Lung (tissue), 16 donors: ENCODE data around the gene ERC2. TPM values are rescaled to one million over a fixed set of nuclear protein-coding genes. Genes with fewer than 3 reads are reported as not detected.
"Not testable (repeated sequence)": the region's sequence is repeated elsewhere in the genome, so short reads cannot be mapped to it uniquely, and the experiment has no call there.

Source experiments
- ATAC-seq: fragments of 200-7000 bp; cut with Tn5 transposase; one replicate; pipeline ENCODE4 v1.9.1; 2020; ENCODE audit warnings: moderate number of reproducible peaks; ENCODE audit not compliant: insufficient read depth, low FRiP score
- DNase-seq, 3 donors: peaks; one replicate each; pipeline ENCODE4 v3.0.0-alpha.2; 2013 to 2017
- H3K27ac ChIP-seq, 2 donors: one replicate each; pipeline ENCODE4 v1.5.1; 2013; ENCODE audit warnings: mild to moderate bottlenecking in 2 of 2, moderate library complexity in 2 of 2, control low read depth in 1 of 2, inconsistent platforms in 1 of 2, low read depth in 1 of 2, low read length in 1 of 2
- H3K27me3 ChIP-seq, 3 donors: one replicate each; pipeline ENCODE4 v1.5.1; 2013; ENCODE audit warnings: low read length in 2 of 3; ENCODE audit not compliant: control insufficient read depth in 3 of 3, insufficient read depth in 3 of 3
- H3K36me3 ChIP-seq, 4 donors: one replicate each; pipeline ENCODE4 v1.5.1; 2013; ENCODE audit warnings: low read length in 4 of 4, mild to moderate bottlenecking in 1 of 4, moderate library complexity in 1 of 4; ENCODE audit not compliant: control insufficient read depth in 4 of 4, insufficient read depth in 4 of 4
- H3K4me1 ChIP-seq, 5 donors: one replicate each; pipeline ENCODE4 v1.5.1; 2013; ENCODE audit warnings: low read length in 5 of 5, mild to moderate bottlenecking in 2 of 5, moderate library complexity in 1 of 5; ENCODE audit not compliant: control insufficient read depth in 5 of 5, insufficient read depth in 5 of 5
- H3K4me3 ChIP-seq: one replicate; pipeline ENCODE4 v1.5.1; 2013; ENCODE audit warnings: mild to moderate bottlenecking, control low read depth, moderate library complexity
- H3K9ac ChIP-seq, 2 donors: one replicate each; pipeline ENCODE4 v1.5.1; 2013; ENCODE audit warnings: low read length in 2 of 2, control low read depth in 1 of 2; ENCODE audit not compliant: insufficient read depth in 1 of 2
- H3K9me3 ChIP-seq, 4 donors: one replicate each; pipeline ENCODE4 v1.5.1; 2013; ENCODE audit warnings: low read length in 3 of 4, mild to moderate bottlenecking in 1 of 4, moderate library complexity in 1 of 4; ENCODE audit not compliant: control insufficient read depth in 4 of 4, insufficient read depth in 3 of 4
- WGBS, 2 donors: extraction: QIAGEN DNeasy Blood & Tissue Kit; methylation state at CpG; one replicate each; pipeline ENCODE4 v1.1.7; 2013; 5-methylcytosine and 5-hydroxymethylcytosine counted together
- long read RNA-seq, 5 donors: transcript quantifications; one replicate each; lab custom pipeline, GENCODE V29; 2026
- polyA plus RNA-seq, 2 donors: library from polyadenylated mRNA; stranded (reverse); fragments of 200-250 nt; gene quantifications; one replicate each; pipeline ENCODE4 v1.2.1, GENCODE V29; 2013
- total RNA-seq, 2 donors: library from RNA; depleted of rRNA in 1 of 2; stranded (reverse); fragments of >200 nt in 1 of 2; gene quantifications; one replicate each; pipeline ENCODE4 v1.2.1, GENCODE V29; 2014 to 2021
- TF ChIP-seq, protein P1 (sequence below): IDR thresholded peaks from 2 replicates; pipeline ENCODE4 v1.5.1; 2012; ENCODE audit warnings: mild to moderate bottlenecking; ENCODE audit errors: control extremely low read depth, extremely low read depth
- donor health status: control.
- donor health status: control.
- donor health status: Bipolar disorder and iron deficiency.
- donor health status: healthy.
- donor health status: DM: yes; HTN: yes; CAD: no.

The ERC2 gene
- total RNA-seq: 1 to 10 TPM; 1.2 to 3.5 TPM
- polyA plus RNA-seq: under 1 TPM; 0.20 to 0.74 TPM
- long read RNA-seq, donor 1: 0 reads
- long read RNA-seq, donor 2: 0 reads
- long read RNA-seq, donor 3: 0 reads
- long read RNA-seq, donor 4: 0 reads
- long read RNA-seq, donor 5: 0 reads

DNA sequence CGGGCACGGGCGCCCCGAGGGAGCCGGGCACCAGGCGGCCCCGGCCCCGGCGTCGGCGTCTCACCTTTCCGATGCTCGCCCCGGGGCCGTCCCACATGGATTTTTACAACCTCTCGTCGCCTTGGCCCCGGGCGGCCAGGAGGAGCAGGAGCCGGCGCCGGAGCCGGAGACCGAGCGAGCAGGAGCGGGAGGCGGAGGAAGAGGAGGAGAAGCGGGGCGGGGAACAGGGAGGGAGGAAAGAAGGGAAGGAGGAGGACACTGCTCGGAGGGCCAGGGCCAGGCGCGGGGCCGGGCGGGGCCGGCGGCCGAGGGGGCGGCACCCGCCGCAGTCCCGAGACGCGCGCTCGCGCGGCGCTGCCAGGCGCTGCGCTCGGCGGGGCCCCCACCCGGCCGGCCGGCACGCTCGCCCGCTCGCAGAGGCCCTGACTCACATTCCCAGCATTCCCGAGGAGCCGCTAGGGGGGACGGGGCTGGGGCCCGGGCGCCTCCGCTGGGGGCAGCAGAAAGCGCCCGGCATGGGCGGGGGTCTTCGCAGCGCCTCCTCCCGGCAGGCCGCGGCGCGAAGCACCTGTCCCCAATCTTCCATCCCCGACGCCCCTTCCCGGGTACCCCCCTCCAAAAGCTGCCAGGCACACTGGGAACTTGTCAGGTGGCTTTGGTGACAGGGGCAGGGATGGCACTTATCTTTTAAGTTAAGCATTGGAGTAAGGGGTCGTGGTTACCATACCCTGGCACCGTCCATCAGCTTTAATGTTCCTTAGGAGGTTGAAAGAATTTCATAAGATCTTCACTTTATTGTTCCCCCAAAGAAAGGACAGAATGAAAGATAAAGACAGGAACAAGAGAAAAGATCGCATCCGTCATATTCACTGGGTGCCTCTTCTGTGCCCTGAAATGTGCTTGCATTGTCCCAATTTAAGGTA, at the start of gene ERC2:
Gene ERC2, minus strand, starts transcription at position 284 of the 923 bp plus-strand sequence.
- H3K9me3 ChIP-seq: no peaks in the 10 kb centered on the region
- H3K4me3 ChIP-seq: peak within 1 kb of the TSS; percentile 40
- H3K9ac ChIP-seq: no peak within 1 kb of the TSS
- no peak within 1 kb of the TSS for H3K27ac ChIP-seq
- peaks cover 0 to 3% (median 0%) of the 10 kb centered on the region in 5 donors for H3K4me1 ChIP-seq
- peaks cover 0 to 31% (median 13%) of the 10 kb centered on the region in 3 donors for H3K27me3 ChIP-seq
- DNase-seq: peak; percentile 46 to 69 (median 63)
- no peaks in the 10 kb centered on the region for H3K36me3 ChIP-seq
- 5 to 8% methylated on average over 42 to 82 of the region's 82 CpGs for WGBS, 2 donors
- ATAC-seq: peak; percentile 88
- TF ChIP-seq, protein P1, sequence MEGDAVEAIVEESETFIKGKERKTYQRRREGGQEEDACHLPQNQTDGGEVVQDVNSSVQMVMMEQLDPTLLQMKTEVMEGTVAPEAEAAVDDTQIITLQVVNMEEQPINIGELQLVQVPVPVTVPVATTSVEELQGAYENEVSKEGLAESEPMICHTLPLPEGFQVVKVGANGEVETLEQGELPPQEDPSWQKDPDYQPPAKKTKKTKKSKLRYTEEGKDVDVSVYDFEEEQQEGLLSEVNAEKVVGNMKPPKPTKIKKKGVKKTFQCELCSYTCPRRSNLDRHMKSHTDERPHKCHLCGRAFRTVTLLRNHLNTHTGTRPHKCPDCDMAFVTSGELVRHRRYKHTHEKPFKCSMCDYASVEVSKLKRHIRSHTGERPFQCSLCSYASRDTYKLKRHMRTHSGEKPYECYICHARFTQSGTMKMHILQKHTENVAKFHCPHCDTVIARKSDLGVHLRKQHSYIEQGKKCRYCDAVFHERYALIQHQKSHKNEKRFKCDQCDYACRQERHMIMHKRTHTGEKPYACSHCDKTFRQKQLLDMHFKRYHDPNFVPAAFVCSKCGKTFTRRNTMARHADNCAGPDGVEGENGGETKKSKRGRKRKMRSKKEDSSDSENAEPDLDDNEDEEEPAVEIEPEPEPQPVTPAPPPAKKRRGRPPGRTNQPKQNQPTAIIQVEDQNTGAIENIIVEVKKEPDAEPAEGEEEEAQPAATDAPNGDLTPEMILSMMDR: no peak

DNA sequence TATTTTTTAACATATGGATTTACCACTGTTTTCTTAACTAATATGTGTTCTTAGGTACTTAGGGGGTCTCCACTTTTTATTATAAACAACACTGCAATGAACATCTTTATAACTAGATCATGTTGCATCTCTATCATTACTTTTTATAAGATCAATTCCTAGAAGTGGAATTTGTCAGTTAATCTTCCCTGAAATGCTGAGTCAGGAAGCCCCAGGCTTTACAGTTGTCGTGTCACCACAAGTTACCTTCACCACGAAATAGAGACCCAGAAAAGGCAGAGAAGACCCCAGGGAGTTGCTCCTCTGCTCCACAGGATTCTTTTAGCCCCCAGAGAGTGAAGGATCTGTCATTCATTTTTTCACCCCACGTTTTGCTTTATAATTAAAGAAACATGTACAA, 34.5 kb upstream of the ERC2 start:
- WGBS, 2 donors: 50 to 67% methylated on average over 3 of the region's 3 CpGs
- TF ChIP-seq, protein P1: no peak
- no peaks in the 10 kb centered on the region for H3K9me3 ChIP-seq
- H3K36me3 ChIP-seq: no peaks in the 10 kb centered on the region
- no peak overlapping the region for H3K27ac ChIP-seq
- H3K9ac ChIP-seq: no peak overlapping the region
- ATAC-seq (no peak), DNase-seq (no peak)
- peaks cover 0 to 4% (median 0%) of the 10 kb centered on the region in 3 donors for H3K27me3 ChIP-seq
- no peak overlapping the region for H3K4me3 ChIP-seq
- no peaks in the 10 kb centered on the region for H3K4me1 ChIP-seq

DNA sequence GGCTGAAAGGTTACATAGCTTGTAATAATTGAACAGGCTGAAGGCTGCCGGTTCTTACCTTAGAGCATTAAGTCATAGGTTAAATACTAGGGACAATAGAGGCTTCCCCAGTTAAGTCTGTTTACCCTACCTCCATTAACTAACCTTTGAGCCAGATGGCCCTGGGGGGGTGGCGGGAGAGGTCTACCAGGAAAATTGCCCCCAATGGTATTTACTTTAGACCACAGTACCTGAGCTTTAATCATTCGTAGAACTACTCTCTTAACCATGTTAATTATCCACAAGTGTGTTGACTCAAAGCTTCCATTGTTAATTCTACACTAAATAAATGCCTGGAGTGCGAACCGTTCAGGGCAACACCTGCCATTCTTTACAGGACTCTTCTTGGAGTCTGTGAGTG, 28.1 kb upstream of the ERC2 start:
- H3K9ac ChIP-seq, H3K27me3 ChIP-seq, H3K4me1 ChIP-seq, H3K27ac ChIP-seq, H3K9me3 ChIP-seq, ATAC-seq, H3K36me3 ChIP-seq, H3K4me3 ChIP-seq: not testable (repeated sequence)
- peak in 1 of 3 donors; percentile 1 for DNase-seq
- 65 to 81% methylated on average over 5 of the region's 5 CpGs for WGBS, 2 donors

DNA sequence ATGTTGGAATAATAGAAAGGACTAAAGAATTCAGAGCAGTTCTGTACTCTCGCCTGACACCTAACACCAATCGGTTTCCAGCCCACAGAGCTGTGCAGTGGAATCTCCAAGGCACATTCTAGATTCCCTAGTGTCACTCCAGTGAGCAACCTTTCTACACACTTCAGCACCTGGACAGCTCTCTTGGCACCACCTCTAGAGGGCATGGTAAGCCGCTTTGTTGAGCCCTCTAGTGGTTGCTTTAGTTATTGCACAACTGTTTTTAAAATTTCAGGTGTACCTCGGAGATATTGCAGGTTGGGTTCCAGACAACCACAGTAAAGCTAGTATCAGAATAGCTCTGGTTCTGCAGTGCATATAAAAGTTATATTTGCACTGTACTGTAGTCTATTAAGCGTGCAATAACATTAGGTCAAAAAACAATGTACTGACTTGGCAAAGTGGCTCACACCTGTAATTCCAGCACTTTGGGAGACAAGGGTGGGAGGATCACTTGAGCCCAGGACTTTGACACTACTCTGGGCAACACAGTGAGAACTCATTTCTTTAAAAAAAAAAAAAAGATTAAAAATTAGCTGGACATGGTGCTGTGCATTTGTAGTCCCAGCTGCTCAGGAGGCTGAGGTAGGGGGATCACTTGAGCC, 26.5 kb upstream of the ERC2 start:
- no peaks in the 10 kb centered on the region for H3K9me3 ChIP-seq
- no peak overlapping the region for H3K27ac ChIP-seq
- ATAC-seq (peak; percentile 88), DNase-seq (peak; percentile 86 to 93 (median 90))
- TF ChIP-seq, protein P1: peak; percentile 91
- no peak overlapping the region for H3K4me3 ChIP-seq
- no peaks in the 10 kb centered on the region for H3K36me3 ChIP-seq
- no peak overlapping the region for H3K9ac ChIP-seq
- peaks cover 0 to 5% (median 0%) of the 10 kb centered on the region in 3 donors for H3K27me3 ChIP-seq
- 4% methylated on average over 5 of the region's 5 CpGs for WGBS, 2 donors
- H3K4me1 ChIP-seq: no peaks in the 10 kb centered on the region
